ENCODE measurements around the gene CLEC16A. TPM values are rescaled to one million over a fixed set of nuclear protein-coding genes. Genes with fewer than 3 reads are reported as not detected.

CLEC16A gene
- total RNA-seq, 4 donors from 2014 or later, result 29.5 to 58.8 (median 48.4) TPM

DNA sequence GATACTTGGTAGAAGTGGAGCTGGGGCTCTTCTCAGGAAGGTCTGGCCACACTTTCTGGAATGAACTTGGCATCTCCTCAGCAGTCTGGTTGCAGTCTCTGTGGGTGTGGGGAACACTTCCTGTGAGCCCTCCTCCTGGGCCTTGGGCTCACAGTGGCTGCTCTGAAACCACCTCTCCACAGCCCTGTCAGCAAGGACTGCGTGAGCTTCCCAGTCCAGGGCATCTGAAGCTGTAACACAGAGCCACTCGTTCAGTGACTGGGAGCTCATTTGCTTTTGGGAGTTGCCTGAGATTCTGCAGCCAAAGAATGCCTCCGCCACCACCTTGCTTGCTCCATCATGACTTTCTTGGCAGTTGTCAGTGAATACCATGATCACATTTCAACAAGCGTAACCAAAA lies 60.0 kb downstream of the CLEC16A start:
- H3K9me3 ChIP-seq, result no peaks in the 10 kb centered on the region
- 53 to 65% methylated on average over 4 of the region's 4 CpGs for WGBS, 2 donors

DNA sequence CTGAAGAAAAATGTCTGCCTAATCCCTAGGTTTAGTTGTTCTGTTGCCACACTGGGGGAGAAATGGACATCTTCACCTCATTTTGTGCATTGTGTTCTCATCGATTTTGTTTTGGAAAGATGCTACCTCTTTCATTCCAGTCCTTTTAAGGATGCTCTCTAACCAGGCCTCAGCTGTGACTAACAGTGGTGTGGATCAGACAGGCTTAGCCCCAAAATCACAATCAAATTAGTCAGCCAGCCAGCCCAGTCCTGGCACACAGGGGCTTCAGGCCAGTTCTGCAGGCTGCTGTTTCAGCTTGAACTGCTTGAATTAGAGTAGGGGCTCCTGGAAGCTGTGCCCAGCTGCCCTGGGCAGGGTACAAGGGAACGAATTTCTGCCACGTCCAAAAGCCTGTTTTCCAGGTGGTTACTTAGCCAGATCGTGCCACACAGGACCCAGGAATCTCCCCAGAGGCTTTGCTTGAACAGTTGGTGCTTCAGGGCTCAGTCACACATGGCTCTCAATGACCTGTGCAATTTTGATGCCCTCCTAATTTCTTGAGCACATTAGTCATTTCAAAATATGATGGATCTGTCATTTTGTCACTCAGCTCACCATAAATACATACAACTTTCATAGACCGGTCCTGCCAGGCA lies 60.7 kb downstream of the CLEC16A start:
- H3K27ac ChIP-seq, result peak overlapping the region; percentile 64 to 86 (median 78)
- H3K27me3 ChIP-seq, result no peaks in the 10 kb centered on the region
- intact Hi-C loops (cut with DNase I), result no loop called here
- WGBS, 2 donors, result 53 to 57% methylated on average over 5 of the region's 5 CpGs
- TF ChIP-seq, protein P1, sequence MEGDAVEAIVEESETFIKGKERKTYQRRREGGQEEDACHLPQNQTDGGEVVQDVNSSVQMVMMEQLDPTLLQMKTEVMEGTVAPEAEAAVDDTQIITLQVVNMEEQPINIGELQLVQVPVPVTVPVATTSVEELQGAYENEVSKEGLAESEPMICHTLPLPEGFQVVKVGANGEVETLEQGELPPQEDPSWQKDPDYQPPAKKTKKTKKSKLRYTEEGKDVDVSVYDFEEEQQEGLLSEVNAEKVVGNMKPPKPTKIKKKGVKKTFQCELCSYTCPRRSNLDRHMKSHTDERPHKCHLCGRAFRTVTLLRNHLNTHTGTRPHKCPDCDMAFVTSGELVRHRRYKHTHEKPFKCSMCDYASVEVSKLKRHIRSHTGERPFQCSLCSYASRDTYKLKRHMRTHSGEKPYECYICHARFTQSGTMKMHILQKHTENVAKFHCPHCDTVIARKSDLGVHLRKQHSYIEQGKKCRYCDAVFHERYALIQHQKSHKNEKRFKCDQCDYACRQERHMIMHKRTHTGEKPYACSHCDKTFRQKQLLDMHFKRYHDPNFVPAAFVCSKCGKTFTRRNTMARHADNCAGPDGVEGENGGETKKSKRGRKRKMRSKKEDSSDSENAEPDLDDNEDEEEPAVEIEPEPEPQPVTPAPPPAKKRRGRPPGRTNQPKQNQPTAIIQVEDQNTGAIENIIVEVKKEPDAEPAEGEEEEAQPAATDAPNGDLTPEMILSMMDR (IDR thresholded peaks at IDR 0.05), result no peak
- TF ChIP-seq POLR2A (IDR thresholded peaks at IDR 0.05), result no peak
- H3K36me3 ChIP-seq, result peaks cover 0 to 9% of the 10 kb centered on the region in 2 donors
- peak; percentile 73 to 77 for DNase-seq
- peaks cover 16 to 41% of the 10 kb centered on the region in 2 donors for H3K4me1 ChIP-seq
- no peaks in the 10 kb centered on the region for H3K9me3 ChIP-seq
- H3K4me3 ChIP-seq (replicated peaks in 1 of 3), result no peak overlapping the region

More for the DNA sequence above, 60.0 kb downstream of the CLEC16A start:
- H3K4me1 ChIP-seq, result peaks cover 16 to 41% of the 10 kb centered on the region in 2 donors
- intact Hi-C loops (cut with DNase I), result no loop called here
- H3K27ac ChIP-seq, result peak overlapping the region; percentile 64 to 86 (median 78)
- DNase-seq, result peak; percentile 58 to 65
- H3K4me3 ChIP-seq (replicated peaks in 1 of 3), result no peak overlapping the region
- H3K36me3 ChIP-seq, result peaks cover 0 to 9% of the 10 kb centered on the region in 2 donors
- H3K27me3 ChIP-seq, result no peaks in the 10 kb centered on the region
- TF ChIP-seq, protein P1 (IDR thresholded peaks at IDR 0.05), result no peak
- TF ChIP-seq POLR2A (IDR thresholded peaks at IDR 0.05), result no peak

DNA sequence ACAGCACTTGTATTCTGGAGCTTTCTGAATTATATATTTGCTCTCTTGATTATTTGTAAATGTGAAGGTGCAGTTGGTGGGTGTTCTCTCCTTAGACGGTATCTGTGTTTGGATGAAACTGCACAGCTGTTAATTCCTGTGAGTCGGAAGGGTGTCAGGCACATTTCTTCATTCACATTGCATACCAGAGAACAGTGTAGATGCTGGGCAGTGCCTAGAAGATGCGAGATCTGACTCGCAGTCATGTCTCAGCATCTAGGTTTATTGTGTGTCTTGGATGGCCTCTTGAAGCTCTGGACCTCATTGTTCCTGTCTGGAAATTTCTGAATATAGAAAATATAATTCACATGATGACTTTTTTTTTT lies 61.2 kb downstream of the CLEC16A start:
- intact Hi-C loops (cut with DNase I), result no loop called here
- TF ChIP-seq POLR2A (IDR thresholded peaks at IDR 0.05), result no peak
- TF ChIP-seq, protein P1 (IDR thresholded peaks at IDR 0.05), result no peak
- Histone ChIP-seq H3K9me3 (no peaks in the 10 kb centered on the region), H3K27ac (peak overlapping the region; percentile 7 to 86 (median 64)), H3K27me3 (no peaks in the 10 kb centered on the region), H3K4me3 (replicated peaks in 1 of 3) (no peak overlapping the region), H3K36me3 (peaks cover 0 to 9% of the 10 kb centered on the region in 2 donors), H3K4me1 (peaks cover 16 to 41% of the 10 kb centered on the region in 2 donors)
- WGBS, 2 donors, result 70 to 72% methylated on average over 4 of the region's 4 CpGs
- no peak for DNase-seq

DNA sequence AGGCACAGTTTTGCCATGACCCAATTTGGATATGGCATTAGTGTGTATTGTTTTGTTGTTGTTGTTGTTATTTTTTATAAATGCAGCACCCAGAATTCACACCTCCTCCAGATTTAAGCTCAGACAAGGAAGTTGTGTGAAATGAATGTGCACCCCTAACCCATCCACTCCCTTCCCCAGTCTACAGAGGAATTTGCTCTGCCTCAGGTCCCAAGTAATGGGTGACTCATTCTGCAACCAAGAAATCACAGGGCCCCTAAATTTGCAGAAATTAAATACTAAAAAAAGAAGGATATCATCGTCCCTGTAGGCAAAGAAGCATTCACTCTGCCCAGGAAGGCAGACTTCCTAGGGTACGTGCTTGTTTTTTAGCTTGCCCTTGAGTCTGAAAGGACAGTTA lies 62.3 kb downstream of the CLEC16A start:
- peaks cover 0 to 9% of the 10 kb centered on the region in 2 donors for H3K36me3 ChIP-seq
- WGBS, 2 donors, result 89 to 90% methylated on average over 2 of the region's 2 CpGs
- peaks cover 16 to 41% of the 10 kb centered on the region in 2 donors for H3K4me1 ChIP-seq
- intact Hi-C loops (cut with DNase I), result no loop called here
- peak overlapping the region in 1 of 3 donors; percentile 22 for H3K27ac ChIP-seq
- H3K9me3 ChIP-seq, result no peaks in the 10 kb centered on the region
- no peak overlapping the region for H3K4me3 ChIP-seq (replicated peaks in 1 of 3)
- DNase-seq, result no peak
- H3K27me3 ChIP-seq, result no peaks in the 10 kb centered on the region
- no peak for TF ChIP-seq POLR2A (IDR thresholded peaks at IDR 0.05)
- TF ChIP-seq, protein P1 (IDR thresholded peaks at IDR 0.05), result no peak

DNA sequence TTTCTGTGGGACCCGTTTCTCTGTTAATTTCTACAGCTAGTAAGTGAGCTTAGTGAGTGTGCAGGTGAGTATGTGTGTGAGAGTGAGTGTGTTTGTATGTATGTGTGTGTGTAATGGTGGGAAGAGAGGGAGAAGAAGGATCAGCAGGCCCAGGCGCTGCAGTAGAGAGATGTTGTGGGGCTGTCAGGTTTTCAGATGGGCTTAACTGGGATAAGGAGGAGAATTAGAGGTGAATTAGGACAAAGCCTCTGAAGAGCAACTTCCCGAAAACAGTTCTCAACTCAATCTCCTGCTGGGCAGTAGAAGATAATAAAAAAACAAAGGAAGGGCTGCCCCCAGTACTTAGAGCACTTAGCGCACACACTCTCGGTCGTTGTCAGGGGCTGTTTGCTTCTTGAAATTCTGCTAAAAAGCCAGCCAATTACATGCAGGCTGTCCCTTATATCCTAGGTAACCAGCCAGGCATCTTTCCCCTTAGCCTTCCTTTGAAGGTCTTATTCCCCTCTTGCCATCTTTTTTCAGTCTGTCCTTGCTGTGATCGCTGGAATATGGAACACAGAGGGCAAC lies 63.4 kb downstream of the CLEC16A start:
- Histone ChIP-seq H3K27ac (peak overlapping the region in 1 of 3 donors; percentile 27), H3K4me3 (replicated peaks in 1 of 3) (no peak overlapping the region), H3K9me3 (no peaks in the 10 kb centered on the region), H3K36me3 (peaks cover 0 to 9% of the 10 kb centered on the region in 2 donors), H3K4me1 (peaks cover 16 to 41% of the 10 kb centered on the region in 2 donors), H3K27me3 (no peaks in the 10 kb centered on the region)
- WGBS, 2 donors, result 75 to 78% methylated on average over 7 of the region's 7 CpGs
- no peak for DNase-seq
- intact Hi-C loops (cut with DNase I), result no loop called here
- no peak for TF ChIP-seq POLR2A (IDR thresholded peaks at IDR 0.05)
- TF ChIP-seq, protein P1 (IDR thresholded peaks at IDR 0.05), result no peak

Measured in thyroid gland (tissue), 4 donors.